Hepatocyte (in vitro differentiated cells): ENCODE measurements around the gene SLC13A3.

ENCODE experiments used
- CTCF ChIP-seq: fragments of 200-600 bp; sonication (generic); IDR thresholded peaks from 2 replicates; pipeline ENCODE4 v1.5.1; 2016; ENCODE audit warnings: antibody characterized with exemption, mild to moderate bottlenecking; ENCODE audit not compliant: poor library complexity
- EZH2 ChIP-seq: fragments of 200-600 bp; sonication (generic); IDR thresholded peaks from 2 replicates; pipeline ENCODE4 v1.6.1; 2016; ENCODE audit warnings: antibody characterized with exemption, mild to moderate bottlenecking, borderline replicate concordance

GRCh38 chr20:46696791-46697279 is 45.6 kb upstream of the SLC13A3 start:
- TF ChIP-seq CTCF = no peak
- TF ChIP-seq EZH2 = no peak
